HEK293 (cell line): ENCODE measurements around the gene SPCS2.

ENCODE experiments used
- CTCF ChIA-PET: fragments of 350-600 bp; formaldehyde crosslinking; extraction: SDS; loops from one replicate; lab custom pipeline; 2021; ENCODE audit warnings: antibody characterized with exemption; lab: Yijun Ruan, JAX
- POLR2A ChIA-PET: fragments of 300-600 bp; formaldehyde crosslinking; extraction: SDS; loops from one replicate; lab custom pipeline; 2020; ENCODE audit warnings: antibody characterized with exemption, inconsistent platforms; lab: Yijun Ruan, JAX
- H3K27ac ChIP-seq: fragments of 200-500 bp; sonication (Bioruptor generic); 2 replicates; pipeline ENCODE4 v1.5.1; 2014; ENCODE audit warnings: low read depth, low read length, control low read depth, inconsistent platforms; ENCODE audit errors: extremely low read depth
- H3K36me3 ChIP-seq, 2 experiments: fragments of 200-500 bp in 1 of 2; sonication (Bioruptor generic) in 1 of 2; 1 replicate in 1 of 2; 2 replicates in 1 of 2; pipeline ENCODE4 v1.5.1; 2014 to 2017; ENCODE audit warnings: inconsistent platforms in 2 of 2, low read length in 2 of 2; ENCODE audit not compliant: control insufficient read depth in 2 of 2, insufficient read depth in 1 of 2
- H3K4me1 ChIP-seq: fragments of 200-500 bp; sonication (Bioruptor generic); 2 replicates; pipeline ENCODE4 v1.5.1; 2014; ENCODE audit warnings: mild to moderate bottlenecking, low read length, inconsistent platforms; ENCODE audit not compliant: control insufficient read depth, insufficient read depth
- H3K4me3 ChIP-seq: 2 replicates; pipeline ENCODE4 v1.5.1; 2011; ENCODE audit warnings: low read depth, mild to moderate bottlenecking, control low read depth, low read length, moderate library complexity
- H3K9me3 ChIP-seq: fragments of 200-500 bp; sonication (Bioruptor generic); 2 replicates; pipeline ENCODE4 v1.5.1; 2014; ENCODE audit warnings: low read depth, low read length, inconsistent platforms; ENCODE audit not compliant: control insufficient read depth, insufficient read depth
- BCL11B ChIP-seq: fragments of 450-650 bp; formaldehyde crosslinking; IDR thresholded peaks from 2 replicates; pipeline ENCODE4 v1.5.1; 2016; ENCODE audit warnings: low read depth, missing biosample characterization, missing genetic modification characterization
- EGR2 ChIP-seq: fragments of 450-650 bp; formaldehyde crosslinking; IDR thresholded peaks from 2 replicates; pipeline ENCODE4 v1.5.1; 2016; ENCODE audit warnings: low read depth, missing biosample characterization, missing genetic modification characterization
- KLF1 ChIP-seq: fragments of 450-650 bp; formaldehyde crosslinking; IDR thresholded peaks from 2 replicates; pipeline ENCODE4 v1.5.1; 2016; ENCODE audit warnings: missing biosample characterization, missing genetic modification characterization
- KLF16 ChIP-seq: fragments of 450-650 bp; formaldehyde crosslinking; IDR thresholded peaks from 2 replicates; pipeline ENCODE4 v1.5.1; 2017; ENCODE audit warnings: missing biosample characterization, missing genetic modification characterization
- OVOL3 ChIP-seq: fragments of 450-650 bp; formaldehyde crosslinking; IDR thresholded peaks from 2 replicates; pipeline ENCODE4 v1.5.1; 2016; ENCODE audit warnings: missing biosample characterization, missing genetic modification characterization
- PRDM6 ChIP-seq: fragments of 450-650 bp; formaldehyde crosslinking; IDR thresholded peaks from 2 replicates; pipeline ENCODE4 v1.5.1; 2017; ENCODE audit warnings: missing biosample characterization, missing genetic modification characterization
- WT1 ChIP-seq: fragments of 450-650 bp; formaldehyde crosslinking; IDR thresholded peaks from 2 replicates; pipeline ENCODE4 v1.5.1; 2016; ENCODE audit warnings: missing biosample characterization, missing genetic modification characterization
- ZBTB1 ChIP-seq: fragments of 450-650 bp; formaldehyde crosslinking; IDR thresholded peaks from 2 replicates; pipeline ENCODE4 v1.5.1; 2016; ENCODE audit warnings: missing biosample characterization, missing genetic modification characterization
- ZBTB21 ChIP-seq: fragments of 450-650 bp; formaldehyde crosslinking; IDR thresholded peaks from 2 replicates; pipeline ENCODE4 v1.5.1; 2017; ENCODE audit warnings: missing biosample characterization, missing genetic modification characterization
- ZBTB48 ChIP-seq: fragments of 450-650 bp; formaldehyde crosslinking; IDR thresholded peaks from 2 replicates; pipeline ENCODE4 v1.5.1; 2016; ENCODE audit warnings: missing biosample characterization, missing genetic modification characterization
- ZBTB8A ChIP-seq: fragments of 450-650 bp; formaldehyde crosslinking; IDR thresholded peaks from 2 replicates; pipeline ENCODE4 v1.5.1; 2016; ENCODE audit warnings: missing biosample characterization, missing genetic modification characterization
- ZNF132 ChIP-seq: fragments of 450-650 bp; formaldehyde crosslinking; IDR thresholded peaks from 2 replicates; pipeline ENCODE4 v1.5.1; 2017; ENCODE audit warnings: missing biosample characterization, missing genetic modification characterization, borderline replicate concordance
- ZNF16 ChIP-seq: fragments of 450-650 bp; formaldehyde crosslinking; IDR thresholded peaks from 2 replicates; pipeline ENCODE4 v1.5.1; 2016; ENCODE audit warnings: low read depth, missing biosample characterization, missing genetic modification characterization
- ZNF239 ChIP-seq: fragments of 450-650 bp; formaldehyde crosslinking; IDR thresholded peaks from 2 replicates; pipeline ENCODE4 v1.5.1; 2016; ENCODE audit warnings: missing biosample characterization, missing genetic modification characterization
- ZNF426 ChIP-seq: fragments of 450-650 bp; formaldehyde crosslinking; IDR thresholded peaks from 2 replicates; pipeline ENCODE4 v1.5.1; 2017; ENCODE audit warnings: missing biosample characterization, missing genetic modification characterization, mild to moderate bottlenecking, inconsistent platforms, moderate library complexity
- ZNF513 ChIP-seq: fragments of 450-650 bp; IDR thresholded peaks from 2 replicates; pipeline ENCODE4 v1.5.1; 2018; ENCODE audit warnings: missing biosample characterization, missing genetic modification characterization
- ZNF514 ChIP-seq: fragments of 450-650 bp; formaldehyde crosslinking; IDR thresholded peaks from 2 replicates; pipeline ENCODE4 v1.5.1; 2016; ENCODE audit warnings: missing biosample characterization, missing genetic modification characterization
- ZNF600 ChIP-seq: fragments of 450-650 bp; formaldehyde crosslinking; IDR thresholded peaks from 2 replicates; pipeline ENCODE4 v1.5.1; 2016; ENCODE audit warnings: missing biosample characterization, missing genetic modification characterization
- ZNF654 ChIP-seq: fragments of 450-650 bp; formaldehyde crosslinking; IDR thresholded peaks from 2 replicates; pipeline ENCODE4 v1.5.1; 2016; ENCODE audit warnings: low read depth, missing biosample characterization, missing genetic modification characterization
- ZNF777 ChIP-seq: fragments of 450-650 bp; formaldehyde crosslinking; IDR thresholded peaks from 2 replicates; pipeline ENCODE4 v1.5.1; 2017; ENCODE audit warnings: missing biosample characterization, missing genetic modification characterization, borderline replicate concordance
- ZNF792 ChIP-seq: fragments of 450-650 bp; formaldehyde crosslinking; IDR thresholded peaks from 2 replicates; pipeline ENCODE4 v1.5.1; 2016; ENCODE audit warnings: missing biosample characterization, missing genetic modification characterization
- ZNF843 ChIP-seq: fragments of 450-650 bp; formaldehyde crosslinking; IDR thresholded peaks from 2 replicates; pipeline ENCODE4 v1.5.1; 2016; ENCODE audit warnings: missing biosample characterization, missing genetic modification characterization
- ZSCAN16 ChIP-seq: fragments of 450-650 bp; formaldehyde crosslinking; IDR thresholded peaks from 2 replicates; pipeline ENCODE4 v1.5.1; 2016; ENCODE audit warnings: missing biosample characterization, missing genetic modification characterization
- ZSCAN30 ChIP-seq: fragments of 450-650 bp; IDR thresholded peaks from 2 replicates; pipeline ENCODE4 v1.5.1; 2018; ENCODE audit warnings: missing biosample characterization, mild to moderate bottlenecking, missing genetic modification characterization, moderate library complexity
- TF ChIP-seq, protein P1 (sequence below): fragments of 450-650 bp; formaldehyde crosslinking; IDR thresholded peaks from 2 replicates; pipeline ENCODE4 v1.5.1; 2017; ENCODE audit warnings: missing biosample characterization, missing genetic modification characterization
- TF ChIP-seq, protein P2 (sequence below): fragments of 450-650 bp; formaldehyde crosslinking; IDR thresholded peaks from 2 replicates; pipeline ENCODE4 v1.5.1; 2016; ENCODE audit warnings: missing biosample characterization, missing genetic modification characterization

The SPCS2 gene

GRCh38 chr11:74953451-74953850 lies 4.4 kb downstream of the SPCS2 start:
- ChIA-PET POLR2A (no interaction called here), CTCF (interaction anchor here (1.1 to 1.8 kb wide), 4 partner anchors 24 to 295 kb away, joined by 3 to 6 read pairs (median 4); no protein-coding TSS in a partner anchor)
- no peak for TF ChIP-seq ZBTB21 (tag by site-specific recombination)
- no peak for TF ChIP-seq ZNF600 (tag by site-specific recombination)
- no peak for TF ChIP-seq ZNF654 (tag by site-specific recombination)
- TF ChIP-seq ZNF426 = no peak
- no peak for TF ChIP-seq WT1 (tag by site-specific recombination)
- no peak for TF ChIP-seq ZNF843 (tag by site-specific recombination)
- Histone ChIP-seq H3K27ac (no peak overlapping the region), H3K9me3 (no peaks in the 10 kb centered on the region), H3K4me1 (no peaks in the 10 kb centered on the region), H3K4me3 (no peak overlapping the region), H3K36me3 (peaks cover 4 to 25% of the 10 kb centered on the region in 2 experiments; a peak in 2 of 3 replicates)

DNA sequence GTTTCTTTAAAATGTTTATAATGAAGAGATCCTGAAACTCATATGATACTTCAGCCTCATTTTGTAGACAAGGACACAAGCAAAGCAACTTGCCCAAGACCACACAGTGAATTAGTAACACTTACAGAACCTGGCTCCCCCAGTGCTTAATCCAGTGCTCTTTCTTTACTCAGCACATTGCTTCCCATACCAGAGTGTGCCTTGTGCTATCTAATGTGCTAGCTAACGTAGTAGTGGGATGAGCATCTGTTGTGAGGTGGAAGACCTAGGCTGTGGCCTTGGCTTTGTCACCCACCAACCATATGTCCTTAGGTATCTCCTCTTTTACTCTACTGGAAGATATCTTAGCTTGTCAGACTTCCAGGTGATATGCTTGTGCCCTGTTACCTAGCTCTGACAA lies 5.1 kb downstream of the SPCS2 start:
- H3K9me3 ChIP-seq = no peaks in the 10 kb centered on the region
- H3K4me3 ChIP-seq = no peak overlapping the region
- ChIA-PET POLR2A (no interaction called here), CTCF (interaction anchor here (0.5 to 1.8 kb wide), 4 partner anchors 24 to 287 kb away, joined by 3 to 6 read pairs (median 4); no protein-coding TSS in a partner anchor)
- peaks cover 4 to 25% of the 10 kb centered on the region in 2 experiments; a peak in 2 of 3 replicates for H3K36me3 ChIP-seq
- TF ChIP-seq ZNF132 (tag by site-specific recombination) (no peak), KLF1 (tag by site-specific recombination) (no peak), ZBTB1 (tag by site-specific recombination) (no peak), ZNF514 (tag by site-specific recombination) (no peak), ZNF16 (tag by site-specific recombination) (no peak), ZNF792 (tag by site-specific recombination) (no peak), KLF16 (tag by site-specific recombination) (no peak), ZBTB8A (tag by site-specific recombination) (no peak), BCL11B (tag by site-specific recombination) (no peak), PRDM6 (tag by site-specific recombination) (no peak), EGR2 (tag by site-specific recombination) (no peak), ZNF513 (tag by site-specific recombination) (no peak), ZSCAN30 (tag by site-specific recombination) (no peak), ZBTB48 (tag by site-specific recombination) (no peak), OVOL3 (tag by site-specific recombination) (no peak), ZNF777 (no peak), ZNF239 (tag by site-specific recombination) (no peak), ZSCAN16 (tag by site-specific recombination) (no peak)
- TF ChIP-seq, protein P1, sequence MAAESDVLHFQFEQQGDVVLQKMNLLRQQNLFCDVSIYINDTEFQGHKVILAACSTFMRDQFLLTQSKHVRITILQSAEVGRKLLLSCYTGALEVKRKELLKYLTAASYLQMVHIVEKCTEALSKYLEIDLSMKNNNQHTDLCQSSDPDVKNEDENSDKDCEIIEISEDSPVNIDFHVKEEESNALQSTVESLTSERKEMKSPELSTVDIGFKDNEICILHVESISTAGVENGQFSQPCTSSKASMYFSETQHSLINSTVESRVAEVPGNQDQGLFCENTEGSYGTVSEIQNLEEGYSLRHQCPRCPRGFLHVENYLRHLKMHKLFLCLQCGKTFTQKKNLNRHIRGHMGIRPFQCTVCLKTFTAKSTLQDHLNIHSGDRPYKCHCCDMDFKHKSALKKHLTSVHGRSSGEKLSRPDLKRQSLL (tag by site-specific recombination) = no peak
- TF ChIP-seq, protein P2, sequence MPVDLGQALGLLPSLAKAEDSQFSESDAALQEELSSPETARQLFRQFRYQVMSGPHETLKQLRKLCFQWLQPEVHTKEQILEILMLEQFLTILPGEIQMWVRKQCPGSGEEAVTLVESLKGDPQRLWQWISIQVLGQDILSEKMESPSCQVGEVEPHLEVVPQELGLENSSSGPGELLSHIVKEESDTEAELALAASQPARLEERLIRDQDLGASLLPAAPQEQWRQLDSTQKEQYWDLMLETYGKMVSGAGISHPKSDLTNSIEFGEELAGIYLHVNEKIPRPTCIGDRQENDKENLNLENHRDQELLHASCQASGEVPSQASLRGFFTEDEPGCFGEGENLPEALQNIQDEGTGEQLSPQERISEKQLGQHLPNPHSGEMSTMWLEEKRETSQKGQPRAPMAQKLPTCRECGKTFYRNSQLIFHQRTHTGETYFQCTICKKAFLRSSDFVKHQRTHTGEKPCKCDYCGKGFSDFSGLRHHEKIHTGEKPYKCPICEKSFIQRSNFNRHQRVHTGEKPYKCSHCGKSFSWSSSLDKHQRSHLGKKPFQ (tag by site-specific recombination) = no peak
- H3K4me1 ChIP-seq = no peaks in the 10 kb centered on the region
- no peak overlapping the region for H3K27ac ChIP-seq
